HG03066 (cell line): ENCODE measurements around the gene ALDH7A1.
"Not testable (repeated sequence)": the region's sequence is repeated elsewhere in the genome, so short reads cannot be mapped to it uniquely, and the experiment has no call there.

Source experiments
- ATAC-seq: cut with Tn5 transposase; IDR thresholded peaks from one replicate; pipeline ENCODE4 v1.9.1; 2021; ENCODE audit warnings: low read depth; ENCODE audit not compliant: unreplicated experiment

ALDH7A1 gene

DNA sequence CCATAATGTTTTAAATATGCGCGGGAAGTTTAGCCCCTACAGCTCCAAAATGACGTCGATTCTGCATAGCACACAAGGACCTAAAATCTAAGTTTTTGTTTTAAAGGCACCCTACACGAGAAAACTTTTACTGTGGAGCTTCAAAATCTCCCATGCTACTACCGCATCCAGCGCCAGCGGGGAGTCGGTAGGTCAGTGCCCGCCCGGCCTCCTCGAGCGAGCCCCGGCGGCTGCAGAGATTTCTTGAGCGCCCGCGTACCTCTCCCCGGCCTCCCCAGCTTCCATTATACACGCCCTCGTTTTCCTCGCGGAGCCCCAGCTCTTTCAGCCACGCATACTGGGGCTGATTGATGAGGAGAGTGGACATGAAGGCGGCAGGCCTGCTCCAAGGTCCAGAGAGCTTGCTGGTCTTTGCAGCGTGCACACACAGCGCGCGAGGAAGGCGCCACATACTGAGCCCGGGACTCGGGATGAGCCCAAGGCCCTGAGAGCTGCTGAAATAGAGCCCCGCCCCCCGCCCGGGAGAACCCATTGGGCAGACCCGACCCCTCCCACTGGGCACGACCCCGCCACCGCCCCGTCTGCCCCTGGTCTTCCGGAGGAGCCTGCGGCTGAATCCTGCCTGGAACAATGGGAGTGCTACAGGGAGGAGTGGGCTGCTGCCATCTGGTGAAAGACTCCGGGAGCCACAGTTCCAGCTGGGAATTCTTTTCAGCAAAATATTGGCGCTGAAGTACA is at the start of gene ALDH7A1:
Gene ALDH7A1 (minus strand): TSS at position 472 of the 738 bp plus-strand sequence. CDS start 21 bp downstream, at position 451.
- peak; percentile 79 for ATAC-seq

DNA sequence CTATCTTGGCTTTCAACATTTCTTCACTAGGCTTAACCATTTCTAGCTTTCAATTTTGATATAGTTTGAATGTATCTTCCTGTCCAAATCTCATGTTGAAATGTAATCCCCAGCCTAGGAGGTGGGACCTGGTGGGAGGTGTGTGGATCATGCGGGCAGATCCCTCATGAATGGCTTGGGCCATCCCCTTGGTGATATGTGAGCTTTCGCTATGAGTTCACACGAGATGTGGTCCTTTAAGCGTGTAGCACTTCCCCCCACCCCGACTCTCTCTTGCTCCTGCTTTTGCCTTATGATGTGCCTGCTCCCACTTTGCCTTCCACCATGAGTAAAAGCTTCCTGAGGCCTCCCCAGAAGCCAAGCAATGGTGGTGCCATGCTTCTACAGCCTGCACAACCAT is 46.4 kb upstream of the ALDH7A1 start:
- no peak for ATAC-seq

DNA sequence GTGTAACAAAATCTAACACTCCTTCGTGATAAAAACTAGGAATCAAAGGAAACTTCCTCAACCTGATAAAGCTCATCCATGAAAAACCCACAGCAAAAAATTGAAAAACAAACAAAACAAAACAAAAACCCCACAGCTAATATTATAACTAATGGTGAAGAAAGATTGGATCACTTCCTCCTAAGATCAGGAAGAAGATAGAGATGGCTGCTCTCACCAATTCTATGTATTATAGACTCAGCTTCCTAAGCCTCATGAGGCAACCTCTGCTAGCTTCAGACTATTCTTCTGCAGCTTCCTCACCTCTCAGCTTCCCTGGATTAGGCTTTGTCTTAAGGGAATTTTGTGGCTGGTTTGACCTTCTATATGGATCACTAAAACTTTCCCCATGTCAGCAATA is 45.8 kb upstream of the ALDH7A1 start:
- no peak for ATAC-seq

DNA sequence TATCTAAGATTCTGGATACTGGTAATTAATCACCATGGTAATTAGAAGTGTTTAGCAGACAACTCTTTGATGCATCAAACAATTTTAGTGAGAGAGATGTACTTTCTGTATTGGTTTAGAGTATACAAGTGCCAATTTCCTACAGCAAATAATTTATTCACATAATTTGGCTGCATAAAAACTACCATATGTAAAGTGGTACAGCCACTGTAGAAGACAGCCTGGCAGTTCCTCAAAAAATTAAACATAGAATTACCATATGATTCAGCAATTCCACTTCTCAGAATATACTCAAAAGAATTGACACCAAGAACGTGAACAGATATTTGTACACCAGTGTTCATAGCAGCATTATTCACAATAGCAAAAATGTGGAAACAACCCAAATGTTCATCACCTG is 41.9 kb upstream of the ALDH7A1 start:
- ATAC-seq = no peak

DNA sequence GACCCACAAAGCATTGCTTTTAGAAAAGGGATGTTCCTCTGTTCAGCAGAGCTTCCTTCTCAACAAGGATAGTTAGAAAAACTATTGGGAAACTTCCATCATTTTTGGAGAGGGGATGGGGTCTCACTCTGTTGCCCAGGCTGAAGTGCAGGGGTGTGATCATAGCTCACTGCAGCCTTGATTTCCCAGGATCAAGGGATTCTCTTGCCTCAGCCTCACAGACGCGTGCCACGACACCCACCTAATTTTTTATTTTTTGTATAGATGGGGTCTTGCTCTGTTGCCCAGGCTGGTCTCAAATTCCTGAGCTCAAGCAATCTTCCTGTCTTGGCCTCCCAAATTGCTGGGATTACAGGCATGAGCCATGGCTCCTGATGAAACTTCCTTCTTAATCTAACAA is 40.6 kb upstream of the ALDH7A1 start:
- ATAC-seq = no peak

DNA sequence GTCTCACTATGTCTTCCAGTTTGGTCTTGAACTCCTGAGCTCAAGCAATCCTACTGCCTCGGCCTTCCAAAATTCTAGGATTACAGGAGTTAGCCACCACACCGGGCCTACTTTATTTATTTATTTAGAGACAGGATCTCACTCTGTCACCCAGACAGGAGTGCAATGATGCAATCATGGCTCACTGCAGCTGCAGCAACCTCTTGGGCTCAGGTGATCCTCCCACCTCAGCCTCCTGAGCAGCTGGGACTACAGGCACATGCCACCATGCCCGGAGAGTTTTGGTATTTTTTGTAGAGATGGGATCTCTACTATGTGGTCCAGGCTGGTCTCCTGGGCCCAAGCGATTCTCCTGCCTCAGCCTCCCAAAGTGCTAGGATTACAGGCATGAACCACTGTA is 38.5 kb upstream of the ALDH7A1 start:
- no peak for ATAC-seq

DNA sequence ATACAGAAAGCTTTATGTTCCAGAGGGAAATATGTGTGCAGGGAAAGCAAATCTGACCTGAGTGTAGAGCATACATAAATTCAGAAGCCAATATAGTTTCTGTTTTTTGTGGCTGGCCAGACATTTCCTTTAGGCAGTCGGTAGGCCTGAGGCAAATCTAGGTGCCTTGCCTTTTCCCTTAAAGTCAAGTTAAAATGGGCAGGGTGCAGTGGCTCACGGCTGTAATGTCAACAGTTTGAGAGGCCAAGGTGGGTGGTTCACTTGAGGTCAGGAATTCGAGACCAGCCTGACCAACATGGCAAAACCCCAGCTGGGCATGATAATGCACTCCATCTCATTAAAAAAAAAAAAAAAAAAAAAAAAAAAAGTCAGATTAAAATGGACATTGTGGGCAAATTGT is 36.9 kb upstream of the ALDH7A1 start:
- no peak for ATAC-seq

DNA sequence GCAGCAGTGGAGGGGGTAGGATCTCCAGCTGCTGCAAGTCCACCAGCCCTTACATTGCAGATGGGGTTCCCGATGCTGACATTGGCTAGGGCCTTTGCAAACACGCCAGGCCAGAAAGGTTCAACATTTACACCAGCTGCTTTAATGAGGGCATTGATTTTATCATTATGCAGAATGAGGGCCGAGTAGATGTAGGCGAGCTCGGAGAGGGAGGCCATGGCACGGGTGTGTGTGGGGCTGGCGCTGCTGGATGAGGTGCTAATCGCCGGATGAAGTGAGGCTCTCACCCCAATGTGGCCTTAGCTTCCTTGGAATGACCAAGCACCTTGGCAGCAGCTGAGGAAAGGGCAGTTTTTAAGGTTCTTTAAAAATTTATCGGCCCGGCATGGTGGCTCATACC is 33.1 kb upstream of the ALDH7A1 start:
- no peak for ATAC-seq

DNA sequence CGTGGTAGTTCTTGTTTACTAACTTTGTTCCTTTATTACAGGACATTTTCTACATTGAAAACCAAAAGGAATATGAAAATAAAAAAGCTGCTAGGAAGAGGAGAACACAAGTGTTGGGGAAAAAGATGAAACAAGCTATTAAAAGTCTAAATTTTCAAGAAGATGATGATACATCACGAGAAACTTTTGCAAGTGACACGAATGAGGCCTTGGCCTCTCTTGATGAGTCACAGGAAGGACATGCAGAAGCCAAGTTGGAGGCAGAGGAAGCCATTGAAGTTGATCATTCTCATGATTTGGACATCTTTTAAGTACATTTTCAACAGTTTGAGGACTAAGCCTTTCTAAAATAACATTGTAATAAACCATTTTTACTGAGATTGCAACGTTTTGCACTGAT is 29.5 kb upstream of the ALDH7A1 start:
- no peak for ATAC-seq

DNA sequence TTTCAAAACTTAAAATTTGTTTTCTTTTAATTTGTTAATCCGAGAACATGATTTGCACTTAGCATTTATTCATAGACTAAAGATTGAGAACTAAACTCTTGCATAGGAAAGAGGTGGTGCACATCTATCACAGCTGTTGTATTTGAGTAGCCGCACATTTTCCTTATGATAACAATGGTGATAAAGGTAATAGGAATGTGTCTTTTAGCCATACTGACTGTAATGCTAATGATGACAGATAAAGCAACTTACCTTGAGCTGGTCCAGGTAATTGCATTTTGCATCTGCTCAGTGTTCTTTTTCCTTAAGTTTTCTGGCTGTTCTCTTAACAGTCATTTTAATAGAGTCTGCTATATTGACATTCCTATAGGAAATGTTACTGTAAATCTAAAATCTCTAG is 24.8 kb upstream of the ALDH7A1 start:
- no peak for ATAC-seq

DNA sequence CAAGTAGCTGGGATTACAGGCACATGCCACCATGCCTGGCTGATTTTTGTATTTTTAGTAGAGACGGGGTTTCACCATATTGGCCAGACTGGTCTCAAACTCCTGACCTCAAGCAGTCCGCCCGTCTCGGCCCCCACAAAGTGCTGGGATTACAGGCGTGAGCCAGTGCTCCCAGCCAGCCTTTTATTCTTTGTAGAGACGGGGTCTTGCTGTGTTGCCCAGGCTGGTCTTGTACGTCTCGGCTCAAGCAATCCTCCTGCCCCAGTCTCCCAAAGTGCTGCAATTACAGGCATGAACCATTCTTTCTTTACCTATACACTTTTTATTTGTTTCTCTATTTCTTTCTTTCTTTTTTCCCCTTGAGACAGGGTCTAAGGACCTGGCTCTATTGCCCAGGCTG is 22.6 kb upstream of the ALDH7A1 start:
- not testable (repeated sequence) for ATAC-seq

DNA sequence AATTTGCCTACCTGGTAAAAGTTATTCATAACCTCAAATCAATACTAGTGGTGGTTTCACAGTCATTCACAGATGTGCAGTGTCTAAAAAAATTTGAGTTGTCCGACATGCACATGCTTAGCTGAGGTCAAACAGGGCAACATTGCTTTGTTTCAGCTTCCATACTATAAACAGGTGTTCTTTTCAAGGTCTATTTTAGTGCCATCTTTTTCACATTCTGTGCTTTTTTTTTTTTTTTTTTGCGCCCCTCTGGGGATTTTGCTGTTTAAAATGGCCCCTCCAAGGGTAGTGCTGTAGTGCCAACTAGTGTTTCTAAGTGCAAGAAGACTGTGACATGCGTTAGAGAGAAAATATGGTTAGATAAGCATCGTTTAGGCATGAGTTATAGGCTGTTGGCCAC is 20.3 kb upstream of the ALDH7A1 start:
- peak; percentile 96 for ATAC-seq

DNA sequence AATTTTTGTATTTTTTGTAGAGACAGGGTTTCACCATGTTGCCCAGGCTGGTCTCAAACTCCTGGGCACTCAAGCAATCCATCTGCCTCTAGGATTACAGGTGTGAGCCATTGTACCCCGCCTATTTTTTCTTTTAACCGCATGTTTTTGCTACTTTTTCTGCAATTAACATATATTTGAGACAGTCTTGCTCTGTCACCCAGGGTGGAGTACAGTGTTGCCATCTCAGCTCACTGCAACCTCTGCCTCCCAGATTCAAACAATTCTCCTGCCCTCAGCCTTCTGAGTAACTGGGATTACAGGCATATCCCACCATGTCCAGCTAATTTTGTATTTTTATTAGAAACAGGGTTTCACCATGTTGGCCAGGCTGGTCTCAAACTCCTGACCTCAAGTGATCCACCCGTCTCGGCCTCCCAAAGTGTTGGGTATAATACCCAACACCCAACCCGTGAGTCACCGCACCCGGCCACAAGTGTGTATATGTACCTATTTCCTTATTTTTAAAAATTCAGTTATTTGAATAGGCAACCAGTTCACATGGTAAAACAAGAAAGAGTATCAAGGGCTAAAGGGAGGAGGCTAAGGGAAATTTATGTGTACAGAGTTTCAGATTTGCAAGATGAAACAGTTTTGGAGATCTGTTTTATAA is 19.0 kb upstream of the ALDH7A1 start:
- no peak for ATAC-seq

DNA sequence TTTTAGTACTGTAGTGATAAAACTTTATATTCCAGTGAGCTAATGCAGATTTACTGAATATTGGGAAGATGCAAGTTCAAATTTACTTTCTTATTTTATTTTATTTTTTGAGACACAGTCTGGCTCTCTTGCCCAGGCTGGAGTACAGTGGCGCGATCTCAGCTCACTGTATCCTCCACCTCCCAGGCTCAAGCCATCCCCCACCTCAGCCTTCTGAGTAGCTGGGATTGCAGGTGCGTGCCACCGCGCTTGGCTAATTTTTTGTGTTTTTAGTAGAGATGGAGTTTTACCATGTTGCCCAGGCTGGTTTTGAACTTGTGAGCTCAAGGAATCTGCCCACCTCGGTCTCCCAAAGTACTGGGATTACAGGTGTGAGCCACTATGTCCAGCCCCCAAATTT is 15.6 kb upstream of the ALDH7A1 start:
- ATAC-seq = no peak

DNA sequence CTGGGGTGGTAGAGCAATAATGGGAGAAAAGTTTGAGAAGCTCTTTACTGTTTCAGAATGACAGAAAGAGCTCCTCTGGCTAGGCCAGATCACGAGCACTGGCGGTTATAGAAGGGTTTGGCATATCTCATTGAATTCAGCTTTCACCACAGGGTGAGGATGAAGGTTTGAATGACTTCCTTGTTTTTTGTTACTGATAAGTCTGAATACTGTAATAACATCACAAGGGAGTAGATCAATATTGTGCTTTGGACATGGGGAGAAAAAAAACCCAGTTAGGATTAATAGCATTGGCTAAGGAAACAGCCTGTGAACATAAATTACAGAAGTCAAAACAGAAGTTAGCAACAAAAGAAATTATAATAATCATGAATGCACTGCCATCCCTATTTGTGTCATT is 15.1 kb upstream of the ALDH7A1 start:
- no peak for ATAC-seq

DNA sequence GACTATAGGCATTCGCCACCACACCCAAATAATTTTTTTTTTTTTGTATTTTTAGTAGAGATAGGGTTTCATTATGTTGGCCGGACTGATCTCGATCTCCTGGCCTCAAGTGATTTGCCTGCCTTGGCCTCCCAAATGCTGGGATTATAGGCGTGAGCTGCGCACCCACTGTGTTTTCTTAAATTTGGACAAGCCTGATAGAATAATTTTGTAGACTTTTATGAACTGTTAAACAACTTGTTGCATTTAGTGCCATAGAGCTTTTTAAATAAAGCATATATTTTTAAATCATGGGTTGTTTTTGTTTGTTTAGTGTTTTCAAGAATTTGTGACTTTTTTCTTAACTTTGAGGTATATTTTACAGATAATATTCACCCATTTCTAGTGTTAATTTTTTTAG is 10.5 kb upstream of the ALDH7A1 start:
- ATAC-seq = no peak

DNA sequence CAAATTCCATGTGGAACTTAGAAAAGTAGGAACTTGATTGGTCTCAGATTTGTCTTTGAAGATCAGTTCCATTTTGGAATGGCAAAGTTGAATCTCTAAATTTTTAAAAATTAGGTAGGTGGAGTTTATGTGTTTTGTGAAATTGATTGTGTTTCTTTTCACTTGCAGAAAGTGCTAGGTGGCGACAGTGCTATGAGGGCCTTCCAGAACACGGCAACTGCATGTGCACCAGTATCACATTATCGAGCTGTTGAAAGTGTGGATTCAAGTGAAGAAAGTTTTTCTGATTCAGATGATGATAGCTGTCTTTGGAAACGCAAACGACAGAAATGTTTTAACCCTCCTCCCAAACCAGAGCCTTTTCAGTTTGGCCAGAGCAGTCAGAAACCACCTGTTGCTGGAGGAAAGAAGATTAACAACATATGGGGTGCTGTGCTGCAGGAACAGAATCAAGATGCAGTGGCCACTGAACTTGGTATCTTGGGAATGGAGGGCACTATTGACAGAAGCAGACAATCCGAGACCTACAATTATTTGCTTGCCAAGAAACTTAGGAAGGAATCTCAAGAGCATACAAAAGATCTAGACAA is 8.5 kb upstream of the ALDH7A1 start:
- ATAC-seq = no peak

DNA sequence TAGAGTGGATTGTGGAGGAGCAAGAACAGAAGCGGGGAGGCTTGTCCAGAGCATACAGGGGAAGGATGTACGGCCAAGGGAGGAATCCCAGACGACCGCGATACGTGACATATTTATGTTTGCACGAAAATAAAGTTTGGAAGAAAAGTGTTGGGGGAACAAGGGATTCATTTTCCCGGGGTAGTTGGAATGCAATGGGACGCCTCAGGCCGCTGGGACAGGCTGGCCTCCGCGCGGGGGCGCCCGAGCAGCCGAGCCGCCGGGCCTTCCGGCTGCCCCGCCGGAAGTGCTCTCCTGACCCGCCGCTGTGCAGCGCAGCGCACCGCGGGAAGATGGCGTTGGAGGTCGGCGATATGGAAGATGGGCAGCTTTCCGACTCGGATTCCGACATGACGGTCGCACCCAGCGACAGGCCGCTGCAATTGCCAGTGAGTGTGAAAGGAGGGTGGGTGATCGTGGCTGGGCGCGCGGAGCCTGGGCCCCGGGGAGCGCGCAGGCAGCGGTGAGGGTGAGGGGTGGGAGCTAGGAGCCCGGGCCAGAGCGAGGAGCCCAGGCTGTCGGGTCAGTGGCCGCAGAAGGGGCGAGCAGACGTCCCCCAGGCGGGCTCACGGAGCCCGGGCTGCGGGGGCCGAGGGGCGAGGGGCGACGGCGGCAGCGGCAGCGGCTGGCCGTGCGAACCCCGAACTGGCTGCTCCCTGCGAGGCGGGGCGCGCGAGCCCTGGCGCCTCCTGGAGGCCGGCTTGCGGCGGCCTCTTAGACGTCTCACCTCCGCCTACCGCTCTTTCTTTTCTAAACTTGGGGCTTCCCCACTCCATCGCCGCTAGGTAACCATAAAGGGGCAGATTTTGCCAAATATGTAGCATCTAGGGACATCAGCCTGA is 5.9 kb upstream of the ALDH7A1 start, which contains the start of gene PHAX:
Gene PHAX (plus strand): TSS at position 317 of the 881 bp plus-strand sequence. CDS start 16 bp downstream, at position 333.
- ATAC-seq = peak; percentile 94

DNA sequence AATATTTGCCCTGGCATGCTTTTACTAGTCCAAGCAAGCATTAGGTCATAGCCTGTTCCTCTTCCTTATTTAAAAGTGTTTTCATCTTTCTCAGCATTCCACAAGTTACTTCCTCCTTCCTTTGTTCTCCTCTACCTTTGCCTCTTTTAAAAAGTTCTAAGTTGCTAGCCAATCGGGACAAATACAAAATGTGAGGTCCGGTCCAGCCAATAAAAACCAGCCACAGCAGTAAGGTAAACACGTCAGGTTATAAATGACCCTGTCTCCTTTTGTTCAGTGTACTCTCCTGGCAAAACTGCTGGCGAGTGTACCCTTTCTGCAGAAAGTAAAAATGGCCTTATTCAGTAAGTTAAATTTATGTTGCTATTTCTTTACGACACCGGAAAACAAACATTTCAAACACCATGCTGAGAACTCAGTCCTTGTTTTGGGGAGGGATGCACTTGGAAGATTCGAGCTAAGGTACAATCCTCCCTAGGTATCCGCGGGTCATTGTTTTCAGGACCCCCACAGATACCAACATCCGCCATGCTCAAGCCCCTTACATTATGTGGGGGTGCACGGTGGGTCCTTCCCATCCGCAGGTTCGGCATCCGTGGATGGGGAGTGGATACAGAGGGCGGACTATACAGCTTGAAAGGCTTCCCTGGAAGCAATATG is 5.1 kb upstream of the ALDH7A1 start:
- ATAC-seq = not testable (repeated sequence)

DNA sequence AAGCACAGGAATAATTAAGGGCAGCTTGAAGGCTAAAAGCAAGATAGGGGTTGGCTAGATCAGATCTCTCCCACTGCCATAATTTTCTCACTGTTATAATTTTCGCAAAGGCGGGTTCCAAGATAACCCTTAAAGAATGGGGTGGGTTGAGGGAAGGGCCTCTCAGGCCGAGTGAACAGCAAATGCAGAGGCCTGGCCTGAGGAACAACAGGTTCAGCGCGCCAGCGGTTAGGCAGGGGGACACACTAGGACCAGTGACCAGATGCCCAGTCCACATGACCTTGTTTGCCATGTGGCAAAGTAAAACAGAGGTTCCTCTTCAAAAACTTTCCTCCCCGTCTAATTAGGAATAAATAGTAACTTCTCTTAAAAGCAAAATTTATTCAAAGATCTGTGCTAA is 4.5 kb upstream of the ALDH7A1 start:
- ATAC-seq = no peak
